IMR-90 (cell line): ENCODE data around the gene NPB. TPM values are rescaled to one million over a fixed set of nuclear protein-coding genes. Genes with fewer than 3 reads are reported as not detected.

Experiments used
- ATAC-seq: fragments of 200-7000 bp; cut with Tn5 transposase; 2 replicates; pipeline ENCODE4 v1.9.1; 2020; ENCODE audit warnings: low read depth, mild to moderate bottlenecking, moderate library complexity
- BruUV-seq: library from RNA; stranded (reverse); fragments of 400-500 nt; replicated peaks from 2 replicates; lab custom pipeline; 2021; lab: Mats Ljungman, UMichigan
- CTCF ChIA-PET: fragments of 300-600 bp; formaldehyde crosslinking; extraction: SDS; loops from one replicate; lab custom pipeline; 2021; ENCODE audit warnings: antibody characterized with exemption; lab: Yijun Ruan, JAX
- POLR2A ChIA-PET: fragments of 300-600 bp; sonication (Branson Sonifier 250); formaldehyde crosslinking; loops from one replicate; lab custom pipeline; 2022; ENCODE audit warnings: antibody characterized with exemption; ENCODE audit not compliant: unreplicated experiment; lab: Charles Lee
- DNase-seq: peaks from one replicate; pipeline ENCODE4 v3.0.0; 2013
- H2AFZ ChIP-seq: replicated peaks from 2 replicates; pipeline ENCODE3; 2013; ENCODE audit warnings: low read length, mild to moderate bottlenecking; ENCODE audit not compliant: poor library complexity
- H2AK5ac ChIP-seq: 2 replicates; pipeline ENCODE4 v1.6.1; 2013; ENCODE audit warnings: low read depth, low read length, inconsistent platforms
- H2AK9ac ChIP-seq: replicated peaks from 2 replicates; pipeline ENCODE3; 2013; ENCODE audit warnings: mild to moderate bottlenecking, low read depth, low read length, moderate library complexity; ENCODE audit not compliant: poor library complexity
- H2BK120ac ChIP-seq: 2 replicates; pipeline ENCODE4 v1.6.1; 2013; ENCODE audit warnings: low read depth, low read length, inconsistent platforms
- H2BK15ac ChIP-seq: 3 replicates; pipeline ENCODE4 v1.6.1; 2013; ENCODE audit warnings: low read depth, low read length, inconsistent platforms
- H2BK20ac ChIP-seq: 2 replicates; pipeline ENCODE4 v1.6.1; 2013; ENCODE audit warnings: low read depth, mild to moderate bottlenecking, inconsistent platforms, low read length, moderate library complexity
- H2BK5ac ChIP-seq: 2 replicates; pipeline ENCODE4 v1.6.1; 2013; ENCODE audit warnings: mild to moderate bottlenecking, low read depth, low read length, inconsistent platforms; ENCODE audit not compliant: poor library complexity, severe bottlenecking
- H3K14ac ChIP-seq: replicated peaks from 2 replicates; pipeline ENCODE4 v1.6.1; 2013; ENCODE audit warnings: low read depth, low read length, inconsistent platforms
- H3K18ac ChIP-seq: 2 replicates; pipeline ENCODE4 v1.6.1; 2013; ENCODE audit warnings: low read depth, low read length, control low read depth
- H3K23ac ChIP-seq: 2 replicates; pipeline ENCODE4 v1.6.1; 2013; ENCODE audit warnings: low read depth, low read length, inconsistent platforms
- H3K27ac ChIP-seq: 2 replicates; pipeline ENCODE4 v1.5.1; 2013; ENCODE audit warnings: mild to moderate bottlenecking, control low read depth, low read length; ENCODE audit not compliant: insufficient read depth
- H3K27me3 ChIP-seq: 2 replicates; pipeline ENCODE4 v1.6.1; 2013; ENCODE audit warnings: low read length; ENCODE audit not compliant: control insufficient read depth, insufficient read depth
- H3K36me3 ChIP-seq: 2 replicates; pipeline ENCODE4 v1.6.1; 2013; ENCODE audit warnings: low read length, mixed read lengths; ENCODE audit not compliant: control insufficient read depth, insufficient read depth
- H3K4ac ChIP-seq: 2 replicates; pipeline ENCODE4 v1.6.1; 2013; ENCODE audit warnings: low read depth, low read length, inconsistent platforms
- H3K4me1 ChIP-seq: 2 replicates; pipeline ENCODE4 v1.6.1; 2013; ENCODE audit warnings: low read length, mixed read lengths; ENCODE audit not compliant: control insufficient read depth, insufficient read depth
- H3K4me2 ChIP-seq: 2 replicates; pipeline ENCODE4 v1.6.1; 2013; ENCODE audit warnings: low read depth, mild to moderate bottlenecking, control low read depth, low read length, moderate library complexity
- H3K4me3 ChIP-seq: 2 replicates; pipeline ENCODE4 v1.5.1; 2013; ENCODE audit warnings: low read depth, mild to moderate bottlenecking, control low read depth, low read length, moderate library complexity; ENCODE audit not compliant: insufficient read depth
- H3K56ac ChIP-seq: 2 replicates; pipeline ENCODE4 v1.6.1; 2013; ENCODE audit warnings: low read length, inconsistent platforms; ENCODE audit not compliant: insufficient read depth; ENCODE audit errors: extremely low read depth
- H3K79me1 ChIP-seq, 2 experiments: 2 replicates each; pipeline ENCODE4 v1.6.1; 2013; ENCODE audit warnings: low read length in 2 of 2, inconsistent platforms in 1 of 2, low read depth in 1 of 2
- H3K9ac ChIP-seq: 2 replicates; pipeline ENCODE4 v1.6.1; 2013; ENCODE audit warnings: low read depth, low read length, control low read depth
- H3K9me1 ChIP-seq: 2 replicates; pipeline ENCODE4 v1.6.1; 2013; ENCODE audit warnings: low read length, inconsistent platforms; ENCODE audit not compliant: insufficient read depth
- H3K9me3 ChIP-seq: 2 replicates; pipeline ENCODE4 v1.6.1; 2013; ENCODE audit warnings: low read length; ENCODE audit not compliant: control insufficient read depth, insufficient read depth
- H4K20me1 ChIP-seq: 2 replicates; pipeline ENCODE4 v1.6.1; 2013; ENCODE audit warnings: low read length, inconsistent platforms; ENCODE audit not compliant: insufficient read depth
- H4K5ac ChIP-seq: 2 replicates; pipeline ENCODE4 v1.6.1; 2013; ENCODE audit warnings: mild to moderate bottlenecking, low read depth, low read length, control low read depth
- H4K8ac ChIP-seq, 2 experiments: 2 replicates each; pipeline ENCODE4 v1.6.1; 2013; ENCODE audit warnings: low read depth in 2 of 2, low read length in 2 of 2, control low read depth in 1 of 2, inconsistent platforms in 1 of 2
- H4K91ac ChIP-seq: 2 replicates; pipeline ENCODE4 v1.6.1; 2013; ENCODE audit warnings: low read depth, low read length, inconsistent platforms; ENCODE audit not compliant: insufficient read depth
- MAFK ChIP-seq: IDR thresholded peaks from 2 replicates; pipeline ENCODE4 v1.6.1; 2012; ENCODE audit warnings: low read depth, low read length, improper control_type of control experiment
- MXI1 ChIP-seq: IDR thresholded peaks from 2 replicates; pipeline ENCODE4 v1.6.1; 2012; ENCODE audit warnings: low read depth, mild to moderate bottlenecking, low read length, moderate library complexity, borderline replicate concordance
- RCOR1 ChIP-seq: IDR thresholded peaks from 2 replicates; pipeline ENCODE4 v1.6.1; 2012; ENCODE audit warnings: mild to moderate bottlenecking, low read length, improper control_type of control experiment; ENCODE audit not compliant: insufficient replicate concordance
- WGBS, 2 experiments: methylation state at CpG; one replicate each; pipeline versions ENCODE4 v1.1.5 to v1.1.7; 2013; ENCODE audit warnings: missing lambda C conversion rate in 2 of 2; ENCODE audit not compliant: insufficient read length in 1 of 2; ENCODE audit errors: extremely low coverage in 2 of 2; 5-methylcytosine and 5-hydroxymethylcytosine counted together
- dilution Hi-C: fragments of 300-500 bp; cut with HindIII; formaldehyde crosslinking; loops from one replicate; pipeline ENCODE4 v1.14.3; 2018; ENCODE audit warnings: low sequenced_read_pairs; ENCODE audit not compliant: unreplicated experiment
- in situ Hi-C: fragments of 300-500 bp; cut with MboI; formaldehyde crosslinking; loops from 3 replicates; pipeline ENCODE4 v1.14.3; 2019; ENCODE audit warnings: low sequenced_read_pairs, inconsistent platforms, mixed read lengths
- intact Hi-C: fragments of 100-400 bp; cut with micrococcal nuclease; formaldehyde crosslinking; loops from 2 replicates; pipeline ENCODE4 v1.10.0; 2022
- polyA plus RNA-seq, 3 experiments: library from polyadenylated mRNA; depleted of rRNA; stranded (reverse); fragments of >200 nt; gene quantifications; 2 replicates each; pipeline ENCODE4 v1.2.3, GENCODE V29; 2012; ENCODE audit warnings: low replicate concordance in 1 of 3
- total RNA-seq: library from RNA; depleted of rRNA; stranded (reverse); fragments of >200 nt; gene quantifications from 2 replicates; pipeline ENCODE4 v1.2.3, GENCODE V29; 2012

NPB gene
- total and polyA plus RNA-seq, 2 of the 4 experiments (the other 2 are of a cell fraction) = 0.51 TPM; not detected in 1

- ATAC-seq (no peak), DNase-seq (no peak)
- Histone ChIP-seq H3K27ac (no peak overlapping the region), H3K4me1 (peaks cover 6% of the 10 kb centered on the region), H3K4me3 (no peak overlapping the region), H4K5ac (no peak overlapping the region), H2BK15ac (no peak overlapping the region), H3K23ac (no peak overlapping the region), H3K18ac (no peak overlapping the region), H3K4me2 (no peak overlapping the region), H2BK120ac (no peak overlapping the region), H2AFZ (peak overlapping the region; percentile 40), H3K36me3 (peaks cover 14% of the 10 kb centered on the region; the same call in 1 of the 2 replicates), H3K56ac (no peak overlapping the region), H3K14ac (no peak overlapping the region), H2BK20ac (no peak overlapping the region), H3K9me1 (0 out of 2 replicates have a peak, but pooled peaks cover 7% of the 10 kb centered on the region), H4K91ac (no peak overlapping the region), H2BK5ac (no peak overlapping the region), H2AK5ac (no peak overlapping the region), H4K8ac (no peak overlapping the region), H3K9me3 (no peaks in the 10 kb centered on the region), H2AK9ac (no peak overlapping the region), H4K20me1 (peaks cover 11% of the 10 kb centered on the region), H3K4ac (no peak overlapping the region), H3K79me1 (peaks cover 0 to 19% of the 10 kb centered on the region in 2 experiments; a peak in 2 of 4 replicates), H3K27me3 (no peaks in the 10 kb centered on the region), H3K9ac (no peak overlapping the region)
- WGBS, 2 experiments = 98% methylated on average over 5 of the region's 10 CpGs; no CpG with 5 or more reads in 1 of the 2 experiments
- ChIA-PET POLR2A (no interaction called here), CTCF (no interaction called here)
- TF ChIP-seq RCOR1 (no peak), MAFK (no peak), MXI1 (no peak)
- dilution Hi-C loops = no loop called here
- BruUV-seq = no TSS peak
- in situ Hi-C loops = no loop called here
- intact Hi-C loops = no loop called here
Measured at GRCh38 chr17:81905993-81906392, 4.0 kb downstream of the NPB start.
